Loucy (cell line): ENCODE results near the gene NEMF.

Experiments used
- H2AFZ ChIP-seq: fragments of 200-600 bp; sonication (generic); 2 replicates; pipeline ENCODE4 v1.6.0; 2016; ENCODE audit warnings: antibody characterized with exemption, mild to moderate bottlenecking, low read length, moderate library complexity
- H3F3A ChIP-seq: fragments of 200-600 bp; 2 replicates; pipeline ENCODE4 v1.6.0; 2016; ENCODE audit warnings: antibody characterized with exemption, low read depth, mild to moderate bottlenecking
- H3K27me3 ChIP-seq: fragments of 200-600 bp; sonication (generic); 2 replicates; pipeline ENCODE4 v1.6.1; 2014; ENCODE audit warnings: low read length, mild to moderate bottlenecking; ENCODE audit not compliant: insufficient read depth, poor library complexity, severe bottlenecking
- H3K36me3 ChIP-seq: fragments of 200-600 bp; sonication (generic); 2 replicates; pipeline ENCODE4 v1.6.1; 2016; ENCODE audit warnings: low read length; ENCODE audit not compliant: insufficient read depth
- H3K4me1 ChIP-seq: fragments of 200-600 bp; sonication (generic); 2 replicates; pipeline ENCODE4 v1.5.1; 2014; ENCODE audit warnings: low read length, mild to moderate bottlenecking; ENCODE audit not compliant: insufficient read depth, poor library complexity, severe bottlenecking
- H3K4me2 ChIP-seq: fragments of 200-600 bp; sonication (generic); 2 replicates; pipeline ENCODE4 v1.6.0; 2014; ENCODE audit warnings: antibody characterized with exemption, low read length, low read depth, mild to moderate bottlenecking; ENCODE audit not compliant: poor library complexity, severe bottlenecking
- H3K4me3 ChIP-seq: fragments of 200-600 bp; sonication (generic); 2 replicates; pipeline ENCODE4 v1.5.1; 2014; ENCODE audit warnings: low read length, mild to moderate bottlenecking, mixed read lengths; ENCODE audit not compliant: poor library complexity, severe bottlenecking
- H3K79me2 ChIP-seq: fragments of 200-600 bp; sonication (generic); 2 replicates; pipeline ENCODE4 v1.6.1; 2014; ENCODE audit warnings: low read length; ENCODE audit not compliant: insufficient read depth
- H3K9ac ChIP-seq: fragments of 200-600 bp; sonication (generic); 2 replicates; pipeline ENCODE4 v1.6.0; 2014; ENCODE audit warnings: mild to moderate bottlenecking, low read depth, low read length, moderate library complexity; ENCODE audit not compliant: poor library complexity, severe bottlenecking
- H3K9me2 ChIP-seq: fragments of 200-600 bp; sonication (generic); replicated peaks from 2 replicates; pipeline ENCODE4 v1.6.1; 2016; ENCODE audit warnings: low read depth, low read length, mixed read lengths
- H3K9me3 ChIP-seq: fragments of 200-600 bp; sonication (generic); 2 replicates; pipeline ENCODE4 v1.6.1; 2014; ENCODE audit warnings: mild to moderate bottlenecking, antibody characterized with exemption, low read length, low read depth; ENCODE audit not compliant: insufficient read depth
- H4K20me1 ChIP-seq: fragments of 200-600 bp; sonication (generic); 2 replicates; pipeline ENCODE4 v1.6.0; 2014; ENCODE audit warnings: antibody characterized with exemption, low read length, mild to moderate bottlenecking; ENCODE audit not compliant: insufficient read depth, poor library complexity, severe bottlenecking
- EZH2phosphoT487 ChIP-seq: fragments of 200-600 bp; IDR thresholded peaks from 2 replicates; pipeline ENCODE4 v1.6.1; 2018; ENCODE audit warnings: antibody characterized with exemption, mild to moderate bottlenecking, moderate library complexity, borderline replicate concordance
- TF ChIP-seq, protein P1 (sequence below): fragments of 200-600 bp; sonication (generic); conservative IDR thresholded peaks from 2 replicates; pipeline ENCODE4 v1.5.1; 2014; ENCODE audit warnings: mild to moderate bottlenecking, antibody characterized with exemption, low read length

Gene NEMF

GRCh38 chr14:49769581-49770211, 82.9 kb downstream of the NEMF start:
- Histone ChIP-seq H3K36me3 (peaks cover 3% of the 10 kb centered on the region; the same call in 1 of the 2 replicates), H3K9me2 (no peaks in the 10 kb centered on the region), H3K27me3 (peaks cover 6% of the 10 kb centered on the region), H4K20me1 (peaks cover 18% of the 10 kb centered on the region), H3K79me2 (peaks cover 33% of the 10 kb centered on the region), H3K4me2 (peak overlapping the region; percentile 78), H3F3A (peaks cover 6% of the 10 kb centered on the region; the same call in 1 of the 2 replicates), H3K9ac (peak overlapping the region; percentile 100), H3K9me3 (no peaks in the 10 kb centered on the region), H3K4me3 (peak overlapping the region; percentile 100), H2AFZ (no peak overlapping the region), H3K4me1 (peaks cover 17% of the 10 kb centered on the region)
- TF ChIP-seq EZH2phosphoT487, result no peak
- TF ChIP-seq, protein P1, sequence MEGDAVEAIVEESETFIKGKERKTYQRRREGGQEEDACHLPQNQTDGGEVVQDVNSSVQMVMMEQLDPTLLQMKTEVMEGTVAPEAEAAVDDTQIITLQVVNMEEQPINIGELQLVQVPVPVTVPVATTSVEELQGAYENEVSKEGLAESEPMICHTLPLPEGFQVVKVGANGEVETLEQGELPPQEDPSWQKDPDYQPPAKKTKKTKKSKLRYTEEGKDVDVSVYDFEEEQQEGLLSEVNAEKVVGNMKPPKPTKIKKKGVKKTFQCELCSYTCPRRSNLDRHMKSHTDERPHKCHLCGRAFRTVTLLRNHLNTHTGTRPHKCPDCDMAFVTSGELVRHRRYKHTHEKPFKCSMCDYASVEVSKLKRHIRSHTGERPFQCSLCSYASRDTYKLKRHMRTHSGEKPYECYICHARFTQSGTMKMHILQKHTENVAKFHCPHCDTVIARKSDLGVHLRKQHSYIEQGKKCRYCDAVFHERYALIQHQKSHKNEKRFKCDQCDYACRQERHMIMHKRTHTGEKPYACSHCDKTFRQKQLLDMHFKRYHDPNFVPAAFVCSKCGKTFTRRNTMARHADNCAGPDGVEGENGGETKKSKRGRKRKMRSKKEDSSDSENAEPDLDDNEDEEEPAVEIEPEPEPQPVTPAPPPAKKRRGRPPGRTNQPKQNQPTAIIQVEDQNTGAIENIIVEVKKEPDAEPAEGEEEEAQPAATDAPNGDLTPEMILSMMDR, result no peak

DNA sequence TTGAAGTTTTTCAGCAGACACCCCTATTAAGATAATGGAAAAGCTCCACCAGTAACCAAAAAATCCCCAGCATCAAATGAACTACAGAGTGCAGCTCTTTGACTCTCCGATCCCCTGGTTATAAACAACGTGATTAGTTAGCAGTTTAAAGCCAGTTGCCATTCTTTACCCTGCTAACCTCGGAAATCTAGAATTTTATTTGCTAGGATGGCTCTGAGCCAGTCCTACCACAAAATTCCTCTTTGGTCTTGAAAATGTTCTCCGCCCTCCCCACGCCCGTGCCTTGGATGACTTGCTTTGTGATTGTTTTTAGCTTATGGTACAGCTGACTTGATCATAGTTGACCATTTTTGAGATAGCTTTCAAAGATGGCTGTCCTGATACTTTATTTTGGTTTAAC, 83.4 kb downstream of the NEMF start:
- TF ChIP-seq EZH2phosphoT487, result no peak
- TF ChIP-seq, protein P1, result no peak
- peak overlapping the region; percentile 100 for H3K9ac ChIP-seq
- peak overlapping the region; percentile 100 for H3K4me3 ChIP-seq
- peaks cover 33% of the 10 kb centered on the region for H3K79me2 ChIP-seq
- peaks cover 3% of the 10 kb centered on the region; the same call in 1 of the 2 replicates for H3K36me3 ChIP-seq
- peak overlapping the region; percentile 78 for H3K4me2 ChIP-seq
- H2AFZ ChIP-seq, result no peak overlapping the region
- H3K9me3 ChIP-seq, result no peaks in the 10 kb centered on the region
- H3K4me1 ChIP-seq, result peaks cover 16% of the 10 kb centered on the region
- peaks cover 18% of the 10 kb centered on the region for H4K20me1 ChIP-seq
- no peaks in the 10 kb centered on the region for H3K9me2 ChIP-seq
- H3F3A ChIP-seq, result peaks cover 6% of the 10 kb centered on the region; the same call in 1 of the 2 replicates
- H3K27me3 ChIP-seq, result peaks cover 6% of the 10 kb centered on the region

DNA sequence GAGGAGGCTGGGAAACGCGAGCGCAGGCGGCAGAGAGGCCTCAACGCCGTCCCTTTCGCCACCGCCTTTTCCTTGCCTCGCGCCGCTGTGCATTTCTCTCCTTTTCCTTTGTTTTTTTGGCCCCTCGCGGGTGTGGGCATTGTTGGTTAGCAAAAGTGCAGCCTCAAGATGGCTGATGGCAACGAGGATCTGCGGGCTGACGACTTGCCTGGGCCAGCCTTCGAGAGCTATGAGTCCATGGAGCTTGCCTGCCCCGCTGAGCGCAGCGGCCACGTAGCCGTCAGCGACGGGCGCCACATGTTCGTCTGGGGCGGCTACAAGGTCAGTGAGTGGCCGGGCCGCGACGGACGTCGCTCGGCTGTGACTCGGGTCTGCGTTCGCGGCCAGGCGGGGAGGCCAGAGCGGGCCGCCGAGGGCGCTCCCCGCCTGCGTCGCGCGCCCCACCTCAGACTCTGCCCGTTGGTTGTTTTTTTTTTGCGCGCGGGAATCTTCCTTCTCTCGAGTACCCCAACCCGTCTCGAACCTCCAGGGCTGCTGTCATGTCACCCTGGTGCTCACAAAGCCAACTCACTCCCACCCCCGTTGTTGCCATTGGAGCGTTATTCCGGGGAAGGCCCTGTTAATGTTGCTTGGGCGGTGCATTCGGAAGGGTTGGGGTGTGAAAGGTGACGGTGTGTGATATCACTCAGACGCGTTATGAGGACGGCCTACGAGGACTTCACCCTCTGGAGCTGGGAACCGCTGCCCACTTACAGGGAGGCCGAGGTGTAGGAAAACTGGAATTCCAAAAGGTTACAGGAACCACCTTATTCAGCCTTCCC, 84.1 kb downstream of the NEMF start:
- Histone ChIP-seq H2AFZ (peak overlapping the region; percentile 97), H3K79me2 (peaks cover 33% of the 10 kb centered on the region), H3K27me3 (peaks cover 6% of the 10 kb centered on the region), H3K4me1 (peaks cover 16% of the 10 kb centered on the region), H3F3A (peaks cover 6% of the 10 kb centered on the region; the same call in 1 of the 2 replicates), H3K4me3 (peak overlapping the region; percentile 100), H3K4me2 (peak overlapping the region; percentile 78), H4K20me1 (peaks cover 18% of the 10 kb centered on the region), H3K9ac (peak overlapping the region; percentile 100), H3K36me3 (no peaks in the 10 kb centered on the region), H3K9me3 (no peaks in the 10 kb centered on the region), H3K9me2 (no peaks in the 10 kb centered on the region)
- TF ChIP-seq EZH2phosphoT487, result no peak
- TF ChIP-seq, protein P1, result no peak
